ENCODE measurements around the gene PRKCQ. TPM values are rescaled to one million over a fixed set of nuclear protein-coding genes. Genes with fewer than 3 reads are reported as not detected.

Gene PRKCQ
- total and polyA plus RNA-seq, 2 of the 13 experiments (the other 11 are each of a cell fraction or from before 2014, with no cell fraction given), result 0.13 to 0.35 TPM

- Histone ChIP-seq H3K27me3 (ENCODE audit: control insufficient read depth in 1 of 2, insufficient read depth in 2 of 2, low read length in 2 of 2) (0 out of 5 replicates have a peak, but pooled peaks cover 0 to 4% of the 10 kb centered on the region in 2 experiments), H3K36me3 (replicated peaks in 1 of 2; ENCODE audit: control insufficient read depth in 1 of 2, insufficient read depth in 2 of 2, low read length in 2 of 2) (no peaks in the 10 kb centered on the region), H3K9ac (ENCODE audit: insufficient read depth, low read depth, low read length) (no peak overlapping the region), H3K9me3 (ENCODE audit: low read length) (no peaks in the 10 kb centered on the region), H3K79me2 (ENCODE audit: insufficient read depth, low read length) (no peaks in the 10 kb centered on the region), H3K27ac (ENCODE audit: extremely low read length, insufficient read depth, low read length) (no peak overlapping the region), H3K4me3 (replicated peaks in 1 of 3; ENCODE audit: insufficient read depth in 1 of 3, low read depth in 2 of 3, low read length in 3 of 3) (no peak overlapping the region), H3K4me2 (ENCODE audit: low read depth, low read length) (no peak overlapping the region), H2AFZ (ENCODE audit: low read length) (no peak overlapping the region), H3K4me1 (ENCODE audit: insufficient read depth, low read length) (no peaks in the 10 kb centered on the region), H4K20me1 (ENCODE audit: insufficient read depth, low read length) (no peaks in the 10 kb centered on the region)
- in situ Hi-C loops (cut with HindIII; ENCODE audit: extremely low pct_ligation_motif_present, low pct_unique_long_range_greater_than_20kb), result no loop called here
- ATAC-seq (no peak), FAIRE-seq (no peak), DNase-seq (ENCODE audit: low spot score) (no peak)
- WGBS (ENCODE audit: low lambda C conversion rate), result 36% methylated on average over 7 of the region's 7 CpGs
- BruUV-seq (replicated peaks), result no TSS peak
- ChIA-PET CTCF (ENCODE audit: low intra/inter-chr PET ratio, low total read pairs) (no interaction called here), POLR2A (no interaction called here)
- TF ChIP-seq ZNF501 (CRISPR knock-in tag; IDR thresholded peaks at IDR 0.05) (no peak), HNF1A (IDR thresholded peaks at IDR 0.05; ENCODE audit: low read depth) (no peak), HNF1A (CRISPR knock-in tag; IDR thresholded peaks at IDR 0.05; ENCODE audit: borderline replicate concordance) (no peak), MAFG (CRISPR knock-in tag; IDR thresholded peaks at IDR 0.05) (no peak), ZBTB44 (CRISPR knock-in tag; IDR thresholded peaks at IDR 0.05) (no peak), GZF1 (CRISPR knock-in tag; IDR thresholded peaks at IDR 0.05) (no peak)
- intact Hi-C loops (cut with micrococcal nuclease; ENCODE audit: unreplicated experiment), result no loop called here
Observed at GRCh38 chr10:6600224-6600987, 20.3 kb upstream of the PRKCQ start.

Measured in HepG2 (cell line).